Panc1 (cell line): ENCODE results near the gene RPL7A. TPM values are rescaled to one million over a fixed set of nuclear protein-coding genes. Genes with fewer than 3 reads are reported as not detected.

ENCODE experiments used
- ATAC-seq: fragments of 200-7000 bp; cut with Tn5 transposase; 2 replicates; pipeline ENCODE4 v1.9.1; 2020; ENCODE audit warnings: mild to moderate bottlenecking, moderate library complexity
- BruUV-seq: library from RNA; stranded (reverse); fragments of 400-500 nt; replicated peaks from 2 replicates; lab custom pipeline; 2021; lab: Mats Ljungman, UMichigan
- CTCF ChIA-PET: fragments of 300-600 bp; sonication (Branson Sonifier 250); formaldehyde crosslinking; loops from one replicate; lab custom pipeline; 2022; ENCODE audit warnings: antibody characterized with exemption; lab: Charles Lee
- POLR2A ChIA-PET: fragments of 300-600 bp; sonication (Branson Sonifier 250); formaldehyde crosslinking; loops from one replicate; lab custom pipeline; 2022; ENCODE audit warnings: antibody characterized with exemption; lab: Charles Lee
- DNase-seq: peaks from one replicate; pipeline ENCODE4 v3.0.0-alpha.2; 2010; ENCODE audit warnings: low read depth, low spot score
- H3K27ac ChIP-seq: 2 replicates; pipeline ENCODE4 v1.5.1; 2011; ENCODE audit warnings: mild to moderate bottlenecking, low read length, inconsistent platforms
- H3K27me3 ChIP-seq: fragments of 200-500 bp; sonication (Bioruptor generic); 2 replicates; pipeline ENCODE4 v1.6.0; 2014; ENCODE audit warnings: low read length, inconsistent platforms; ENCODE audit not compliant: control insufficient read depth, insufficient read depth
- H3K36me3 ChIP-seq: fragments of 200-500 bp; sonication (Bioruptor generic); 2 replicates; pipeline ENCODE4 v1.5.1; 2014; ENCODE audit warnings: inconsistent platforms, mild to moderate bottlenecking, low read length, moderate library complexity; ENCODE audit not compliant: control insufficient read depth, insufficient read depth
- H3K4me1 ChIP-seq: 2 replicates; pipeline ENCODE4 v1.5.1; 2011; ENCODE audit warnings: inconsistent platforms, mild to moderate bottlenecking, low read length, moderate library complexity; ENCODE audit not compliant: control insufficient read depth, insufficient read depth
- H3K4me3 ChIP-seq, 2 experiments: 2 replicates each; pipeline ENCODE4 v1.5.1; 2011 to 2012; ENCODE audit warnings: low read depth in 2 of 2, low read length in 2 of 2, mild to moderate bottlenecking in 2 of 2, inconsistent platforms in 1 of 2, moderate library complexity in 1 of 2
- H3K9me3 ChIP-seq: fragments of 200-500 bp; sonication (Bioruptor generic); 2 replicates; pipeline ENCODE4 v1.5.1; 2014; ENCODE audit warnings: low read depth, mild to moderate bottlenecking, inconsistent platforms, low read length, moderate library complexity; ENCODE audit not compliant: control insufficient read depth, insufficient read depth
- CTCF ChIP-seq: fragments of 450-650 bp; IDR thresholded peaks from 2 replicates; pipeline ENCODE4 v1.5.1; 2017; ENCODE audit warnings: mild to moderate bottlenecking
- POLR2AphosphoS5 ChIP-seq: IDR thresholded peaks from 2 replicates; pipeline ENCODE4 v1.6.1; 2012; ENCODE audit warnings: mild to moderate bottlenecking, low read depth, low read length, moderate library complexity
- REST ChIP-seq, 2 experiments: IDR thresholded peaks; 2 replicates each; pipeline ENCODE4 v1.6.1; 2011 to 2012; ENCODE audit warnings: low read depth in 2 of 2, control low read depth in 1 of 2, low read length in 1 of 2, mild to moderate bottlenecking in 1 of 2, moderate library complexity in 1 of 2; ENCODE audit not compliant: insufficient read depth in 1 of 2
- SIN3A ChIP-seq: IDR thresholded peaks from 2 replicates; pipeline ENCODE4 v1.6.1; 2012; ENCODE audit warnings: low read depth, mild to moderate bottlenecking, low read length, moderate library complexity, borderline replicate concordance; ENCODE audit not compliant: insufficient read depth
- TCF7L2 ChIP-seq: IDR thresholded peaks from 2 replicates; pipeline ENCODE4 v1.6.1; 2011; ENCODE audit warnings: mild to moderate bottlenecking, low read depth, low read length, inconsistent platforms
- in situ Hi-C: cut with HindIII; loops from 2 replicates; pipeline ENCODE4 v1.10.0; 2016; ENCODE audit warnings: low sequenced_read_pairs, low pct_unique_long_range_greater_than_20kb
- intact Hi-C: fragments of 100-400 bp; cut with micrococcal nuclease; formaldehyde crosslinking; loops from one replicate; pipeline ENCODE4 v1.10.0; 2022; ENCODE audit not compliant: unreplicated experiment
- total RNA-seq: library from RNA; stranded (reverse); gene quantifications from one replicate; pipeline ENCODE4 v1.2.1, GENCODE V29; 2021; ENCODE audit not compliant: unreplicated experiment

RPL7A gene
- total RNA-seq, 1 experiment from 2014 or later = 1,104 TPM

DNA sequence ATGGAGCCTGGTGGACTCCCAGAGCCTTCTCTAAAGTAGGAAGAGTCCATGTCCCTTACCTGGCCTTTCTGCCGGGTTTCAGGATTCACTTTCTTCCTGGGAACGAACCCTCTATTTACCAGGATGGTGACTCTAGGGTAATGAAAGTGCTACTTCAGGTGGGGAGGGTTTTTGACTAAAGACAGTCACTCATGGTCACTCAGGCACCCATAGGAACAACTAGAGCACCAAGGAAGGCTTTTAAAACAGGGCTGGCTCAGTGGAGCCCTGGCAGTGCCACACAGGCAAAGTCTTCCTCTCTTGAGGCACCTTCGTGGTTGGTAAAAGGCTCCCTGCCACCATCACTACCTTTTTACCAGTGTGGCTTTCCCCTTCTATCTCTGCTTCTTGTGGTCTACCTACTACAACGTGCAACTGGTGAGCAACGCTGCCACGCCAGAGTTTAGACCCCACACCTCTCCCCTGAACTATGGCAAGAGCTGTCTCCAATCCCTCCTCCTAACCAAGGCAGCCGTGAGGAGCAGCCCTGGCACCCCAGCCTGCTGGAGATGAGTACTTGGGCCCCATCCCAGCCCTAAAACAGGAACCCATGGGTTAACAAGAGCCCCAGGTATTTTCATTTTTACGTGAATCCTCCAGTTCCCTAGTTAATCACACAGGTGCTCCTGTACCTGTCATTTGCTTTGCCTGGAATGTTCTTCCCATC is 4.8 kb downstream of the RPL7A start:
- no TSS peak for BruUV-seq
- Histone ChIP-seq H3K27ac (no peak overlapping the region; the same call in 1 of the 2 replicates), H3K4me1 (peaks cover 22% of the 10 kb centered on the region), H3K4me3 (no peak overlapping the region), H3K9me3 (no peaks in the 10 kb centered on the region), H3K27me3 (no peaks in the 10 kb centered on the region), H3K36me3 (peaks cover 28% of the 10 kb centered on the region)
- ATAC-seq (no peak), DNase-seq (no peak)
- in situ Hi-C loops (no loop called here), intact Hi-C loops (loop anchor here (10.0 kb wide), 1 partner anchor 132 kb away; no protein-coding TSS in a partner anchor)
- POLR2A ChIA-PET = no interaction called here
- no peak for TF ChIP-seq REST (IDR thresholded peaks at IDR 0.05; ENCODE audit: insufficient read depth in 1 of 2, low read depth in 2 of 2, low read length in 1 of 2)
- no peak for TF ChIP-seq SIN3A
- TF ChIP-seq CTCF = no peak
- TF ChIP-seq TCF7L2 = no peak
- TF ChIP-seq POLR2AphosphoS5 = no peak; the same call in none of the 2 replicates
- CTCF ChIA-PET = no interaction called here

DNA sequence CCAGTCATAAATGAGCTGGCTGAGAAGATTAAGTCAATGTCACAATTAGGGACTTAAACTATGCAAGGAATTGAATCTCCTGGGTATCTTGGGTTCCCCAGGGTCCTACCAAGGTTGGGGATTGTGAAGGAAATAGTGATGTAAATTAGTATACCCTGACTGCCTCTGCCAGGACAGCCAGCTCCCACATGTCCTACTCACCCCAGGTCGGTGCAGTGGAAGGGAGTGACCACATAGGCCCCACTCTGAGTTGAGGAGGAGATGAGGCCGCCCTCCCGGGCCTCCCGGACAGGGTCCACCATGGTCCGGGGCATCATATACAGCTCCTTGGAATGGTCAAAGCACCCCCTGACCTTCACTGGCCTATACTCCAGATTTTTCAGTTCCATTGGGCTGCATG is 5.5 kb downstream of the RPL7A start:
- H3K9me3 ChIP-seq = no peaks in the 10 kb centered on the region
- intact Hi-C loops = loop anchor here (10.0 kb wide), 1 partner anchor 131 kb away; no protein-coding TSS in a partner anchor
- BruUV-seq = no TSS peak
- CTCF ChIA-PET = no interaction called here
- H3K27me3 ChIP-seq = no peaks in the 10 kb centered on the region
- H3K27ac ChIP-seq = no peak overlapping the region
- H3K36me3 ChIP-seq = peaks cover 24% of the 10 kb centered on the region
- TF ChIP-seq REST (IDR thresholded peaks at IDR 0.05; ENCODE audit: insufficient read depth in 1 of 2, low read depth in 2 of 2, low read length in 1 of 2) = no peak
- no peak for TF ChIP-seq CTCF
- TF ChIP-seq TCF7L2 = no peak
- H3K4me1 ChIP-seq = peaks cover 24% of the 10 kb centered on the region
- no peak overlapping the region for H3K4me3 ChIP-seq
- POLR2A ChIA-PET = no interaction called here
- no peak for ATAC-seq
- in situ Hi-C loops = no loop called here
- no peak for DNase-seq
